HepG2 (cell line): ENCODE data around the gene RAB3C. TPM values are rescaled to one million over a fixed set of nuclear protein-coding genes. Genes with fewer than 3 reads are reported as not detected.

ENCODE experiments used
- ATF6 ChIP-seq: sonication (generic); formaldehyde crosslinking; conservative IDR thresholded peaks from 2 replicates; pipeline ENCODE4 v1.4.0; 2020; ENCODE audit warnings: missing genetic modification reagents
- CREB3 ChIP-seq: sonication (generic); formaldehyde crosslinking; IDR thresholded peaks from 2 replicates; pipeline ENCODE4 v1.5.0; 2020; ENCODE audit warnings: missing genetic modification reagents
- HDAC2 ChIP-seq: sonication (generic); formaldehyde crosslinking; IDR thresholded peaks from 2 replicates; pipeline ENCODE4 v1.4.0; 2020; ENCODE audit warnings: missing genetic modification reagents
- KLF11 ChIP-seq: IDR thresholded peaks from 2 replicates; pipeline ENCODE4 v1.6.1; 2016; ENCODE audit warnings: missing compliant biosample characterization
- SATB2 ChIP-seq: sonication (generic); formaldehyde crosslinking; IDR thresholded peaks from 2 replicates; pipeline ENCODE4 v1.5.0; 2020; ENCODE audit warnings: missing genetic modification reagents
- SOX5 ChIP-seq: IDR thresholded peaks from 2 replicates; pipeline ENCODE4 v1.6.1; 2016; ENCODE audit warnings: borderline replicate concordance
- SRSF4 ChIP-seq: fragments of 200-400 bp; formaldehyde crosslinking; IDR thresholded peaks from one replicate; pipeline ENCODE4 v1.6.1; 2018; ENCODE audit warnings: mild to moderate bottlenecking, low read depth, low read length, moderate library complexity; ENCODE audit not compliant: poor library complexity, severe bottlenecking
- TRIM22 ChIP-seq: fragments of 450-650 bp; IDR thresholded peaks from 2 replicates; pipeline ENCODE4 v1.6.1; 2017
- ZBTB1 ChIP-seq: sonication (generic); formaldehyde crosslinking; IDR thresholded peaks from 2 replicates; pipeline ENCODE4 v1.4.0; 2020; ENCODE audit warnings: missing genetic modification reagents, borderline replicate concordance
- ZBTB40 ChIP-seq, 2 experiments: fragments of 450-650 bp in 1 of 2; sonication (generic) in 1 of 2; formaldehyde crosslinking in 1 of 2; IDR thresholded peaks; 2 replicates each; pipeline versions ENCODE4 v1.6.1 to v1.8.0; 2016 to 2022; ENCODE audit warnings: antibody characterized with exemption in 1 of 2, mild to moderate bottlenecking in 1 of 2, missing genetic modification reagents in 1 of 2
- ZFYVE20 ChIP-seq: sonication (generic); formaldehyde crosslinking; IDR thresholded peaks from 2 replicates; pipeline ENCODE4 v1.8.0; 2023; ENCODE audit warnings: low read depth, mild to moderate bottlenecking, moderate library complexity, missing genetic modification reagents, borderline replicate concordance
- ZNF136 ChIP-seq: sonication (generic); formaldehyde crosslinking; IDR thresholded peaks from 2 replicates; pipeline ENCODE4 v1.8.1; 2022; ENCODE audit warnings: low read depth, mild to moderate bottlenecking, moderate library complexity, missing genetic modification reagents
- ZNF800 ChIP-seq: sonication (generic); formaldehyde crosslinking; IDR thresholded peaks from 2 replicates; pipeline ENCODE4 v1.4.0; 2020; ENCODE audit warnings: missing genetic modification reagents
- polyA plus RNA-seq, 8 experiments: library from polyadenylated mRNA; depleted of rRNA in 3 of 8; stranded (reverse) in 7 of 8; unstranded in 1 of 8; fragments of >200 nt; fragmentation: Illumina TruSeq in 4 of 8; extraction: Trizol in 4 of 8; gene quantifications; 2 replicates each; pipeline versions ENCODE4 v1.2.1 to v1.2.3, GENCODE V29; 2011 to 2016; ENCODE audit warnings: low read depth in 4 of 8, missing spikeins in 1 of 8, mixed read lengths in 1 of 8; ENCODE audit not compliant: insufficient read depth in 1 of 8
- total RNA-seq, 5 experiments: library from RNA; depleted of rRNA; stranded (reverse); fragments of >200 nt; fragmentation: Illumina TruSeq; extraction: Trizol; gene quantifications; 2 replicates each; pipeline ENCODE4 v1.2.3, GENCODE V29; 2016; ENCODE audit warnings: low read depth in 1 of 5

The RAB3C gene
- total and polyA plus RNA-seq, 2 of the 13 experiments (the other 11 are each of a cell fraction or from before 2014, with no cell fraction given), result not detected

GRCh38 chr5:58722160-58722559 is 139.3 kb downstream of the RAB3C start (continued):
- no peak for TF ChIP-seq ZBTB40 (IDR thresholded peaks at IDR 0.05)
- no peak for TF ChIP-seq ZBTB40 (CRISPR knock-in tag; IDR thresholded peaks at IDR 0.05)
- TF ChIP-seq SOX5 (CRISPR knock-in tag), result no peak
- no peak for TF ChIP-seq TRIM22
- no peak for TF ChIP-seq SRSF4
- TF ChIP-seq ZNF800 (CRISPR knock-in tag), result no peak
- TF ChIP-seq SATB2 (CRISPR knock-in tag), result no peak
- TF ChIP-seq ZBTB1 (CRISPR knock-in tag), result no peak
- TF ChIP-seq ZFYVE20 (CRISPR knock-in tag), result no peak
- TF ChIP-seq HDAC2 (CRISPR knock-in tag), result no peak
- TF ChIP-seq CREB3 (CRISPR knock-in tag), result no peak
- TF ChIP-seq ZNF136 (CRISPR knock-in tag), result no peak
- TF ChIP-seq KLF11 (CRISPR knock-in tag), result no peak
- TF ChIP-seq ATF6 (CRISPR knock-in tag), result no peak
